Muscle of arm (tissue), 12 donors: ENCODE data around the gene PLXDC2. TPM values are rescaled to one million over a fixed set of nuclear protein-coding genes. Genes with fewer than 3 reads are reported as not detected.
"Not testable (repeated sequence)": the region's sequence is repeated elsewhere in the genome, so short reads cannot be mapped to it uniquely, and the experiment has no call there.

Experiments
- DNase-seq: peaks from one replicate; pipeline ENCODE4 v3.0.0-alpha.2; 2013
- polyA plus RNA-seq, 12 donors: library from polyadenylated mRNA; unstranded; fragments of 120-200 nt; gene quantifications; one replicate each; pipeline ENCODE4 v1.2.1, GENCODE V29; 2013; ENCODE audit not compliant: insufficient read length in 12 of 12

PLXDC2 gene
- polyA plus RNA-seq, 12 donors = 25.6 to 76.8 (median 42.6) TPM

- no peak for DNase-seq
Observed at GRCh38 chr10:19971343-19972052, 155.3 kb downstream of the PLXDC2 start.

- DNase-seq = no peak
Observed at GRCh38 chr10:19974138-19974537, 157.9 kb downstream of the PLXDC2 start.

DNA sequence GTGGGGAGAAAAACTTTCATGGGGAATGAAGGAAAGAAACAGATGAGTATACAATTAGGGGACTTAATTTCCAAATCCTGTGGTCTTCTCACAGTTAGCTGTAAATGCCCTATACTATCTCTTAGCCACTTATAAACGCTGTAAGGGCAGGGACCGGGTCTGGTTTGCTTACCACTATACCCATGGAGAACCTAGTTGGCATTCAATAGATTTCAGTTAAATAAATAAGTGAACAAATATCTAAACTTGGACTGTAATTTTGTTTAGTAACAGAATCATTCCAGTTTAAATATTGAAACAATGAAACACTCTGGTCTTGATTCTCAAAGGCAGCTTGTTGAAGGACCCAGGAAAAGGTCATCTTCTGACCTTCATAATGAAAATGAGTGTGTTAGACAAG, 158.3 kb downstream of the PLXDC2 start:
- DNase-seq = no peak

DNA sequence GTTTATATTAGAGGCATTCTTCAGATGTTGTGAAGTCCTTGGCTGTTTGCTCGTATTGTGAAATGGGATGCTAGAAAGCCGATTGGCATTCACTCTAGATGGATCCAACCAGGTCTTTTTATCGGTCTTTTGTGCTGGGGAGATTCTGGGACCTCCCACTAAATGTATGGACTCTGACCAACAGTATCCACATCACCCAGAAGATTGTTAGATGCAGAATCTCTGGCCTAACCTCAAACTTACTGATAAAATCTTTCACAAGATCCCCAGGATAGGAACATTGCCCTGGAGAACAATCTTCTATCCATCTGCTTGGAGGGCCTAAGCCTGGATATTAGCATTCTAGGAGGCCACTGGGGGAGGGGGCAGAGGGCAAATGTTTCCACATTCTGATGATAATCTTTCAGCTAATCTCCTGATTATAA, 160.9 kb downstream of the PLXDC2 start:
- no peak for DNase-seq

GRCh38 chr10:19979628-19980027, 163.4 kb downstream of the PLXDC2 start:
- no peak for DNase-seq

- no peak for DNase-seq
Observed at GRCh38 chr10:19983880-19984565, 167.8 kb downstream of the PLXDC2 start.

- no peak for DNase-seq
Observed at GRCh38 chr10:19985745-19986144, 169.5 kb downstream of the PLXDC2 start.

GRCh38 chr10:19986591-19986990, 170.4 kb downstream of the PLXDC2 start:
- no peak for DNase-seq

- DNase-seq = no peak
Observed at GRCh38 chr10:19987931-19988330, 171.7 kb downstream of the PLXDC2 start.

GRCh38 chr10:19993714-19994315, 177.6 kb downstream of the PLXDC2 start:
- no peak for DNase-seq

DNA sequence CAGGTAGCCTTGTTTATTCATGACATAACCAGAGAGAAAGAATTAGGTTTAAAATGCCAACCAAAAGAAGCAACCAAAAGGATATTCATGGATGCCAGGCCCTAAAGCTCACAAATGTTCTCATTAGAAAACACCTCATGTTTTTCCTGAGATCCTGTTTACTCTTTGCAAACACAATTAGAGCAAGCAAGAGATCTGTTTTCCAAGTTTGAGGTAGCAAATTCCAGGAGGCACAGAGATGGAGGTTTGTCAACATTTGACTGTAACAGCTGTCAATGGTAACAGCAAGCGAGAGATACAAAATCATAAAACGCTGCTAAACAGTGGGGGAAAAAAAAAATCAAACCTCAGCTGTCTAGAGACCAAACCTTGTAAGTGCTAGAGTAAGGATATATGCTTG, 182.2 kb downstream of the PLXDC2 start:
- no peak for DNase-seq

GRCh38 chr10:19999431-19999830, 183.2 kb downstream of the PLXDC2 start:
- no peak for DNase-seq

GRCh38 chr10:20002026-20002425, 185.8 kb downstream of the PLXDC2 start:
- DNase-seq = not testable (repeated sequence)

DNA sequence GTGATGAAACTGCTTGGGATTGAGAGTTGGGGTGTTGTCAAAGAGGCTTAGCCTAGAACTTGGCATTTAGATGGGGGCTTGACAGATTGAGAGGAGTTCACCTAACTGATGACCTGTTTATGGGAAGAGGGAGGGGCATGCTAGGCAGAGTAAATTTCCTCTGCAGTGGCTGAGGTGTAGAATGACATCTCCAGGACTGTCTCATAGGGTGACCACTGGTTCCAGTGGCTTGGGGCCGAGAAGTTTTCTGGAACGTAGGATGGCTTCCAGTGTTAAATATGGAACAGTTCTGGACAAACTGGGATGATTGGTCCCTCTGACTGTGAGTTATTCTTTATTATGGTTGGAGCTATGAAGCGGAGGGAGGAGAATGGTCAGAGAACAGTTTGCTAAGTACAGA, 186.4 kb downstream of the PLXDC2 start:
- DNase-seq = no peak

DNA sequence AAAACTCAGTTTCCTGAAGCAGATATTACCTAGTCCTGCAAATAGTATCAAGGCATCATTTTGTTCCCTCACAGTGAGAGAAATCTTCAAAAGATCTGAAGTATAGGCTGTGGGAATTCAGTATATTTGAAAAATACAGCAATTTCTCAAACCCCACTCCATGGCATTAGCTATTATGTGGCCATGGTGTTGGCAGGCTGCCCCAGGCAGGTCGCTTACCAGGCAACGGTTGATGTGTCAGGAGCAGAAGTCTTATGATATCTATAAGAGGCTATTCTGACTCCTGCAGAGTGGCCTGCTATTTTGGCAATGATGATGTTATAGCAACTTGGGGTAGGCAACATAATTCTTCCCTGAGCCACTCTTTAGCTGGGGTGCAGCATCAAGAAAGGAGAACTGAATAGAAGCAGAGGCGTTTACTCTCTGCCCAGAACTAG, 187.9 kb downstream of the PLXDC2 start:
- no peak for DNase-seq

DNA sequence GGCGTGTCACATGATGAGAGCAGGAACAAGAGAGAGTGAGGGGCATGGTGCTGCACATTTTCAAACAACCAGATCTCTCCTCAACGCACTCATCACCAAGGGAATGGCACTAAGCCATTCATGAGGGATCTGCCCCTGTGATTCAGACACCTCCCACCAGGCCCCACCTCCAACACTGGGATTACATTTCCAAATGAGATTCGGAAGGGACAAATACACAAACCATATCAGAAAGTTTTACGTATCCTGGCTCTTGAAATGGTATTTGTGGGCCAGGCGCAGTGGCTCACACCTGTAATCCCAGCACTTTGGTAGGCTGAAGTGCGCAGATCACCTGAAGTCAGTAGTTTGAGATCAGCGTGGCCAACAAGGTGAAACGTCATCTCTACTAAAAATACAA, 189.4 kb downstream of the PLXDC2 start:
- no peak for DNase-seq

DNA sequence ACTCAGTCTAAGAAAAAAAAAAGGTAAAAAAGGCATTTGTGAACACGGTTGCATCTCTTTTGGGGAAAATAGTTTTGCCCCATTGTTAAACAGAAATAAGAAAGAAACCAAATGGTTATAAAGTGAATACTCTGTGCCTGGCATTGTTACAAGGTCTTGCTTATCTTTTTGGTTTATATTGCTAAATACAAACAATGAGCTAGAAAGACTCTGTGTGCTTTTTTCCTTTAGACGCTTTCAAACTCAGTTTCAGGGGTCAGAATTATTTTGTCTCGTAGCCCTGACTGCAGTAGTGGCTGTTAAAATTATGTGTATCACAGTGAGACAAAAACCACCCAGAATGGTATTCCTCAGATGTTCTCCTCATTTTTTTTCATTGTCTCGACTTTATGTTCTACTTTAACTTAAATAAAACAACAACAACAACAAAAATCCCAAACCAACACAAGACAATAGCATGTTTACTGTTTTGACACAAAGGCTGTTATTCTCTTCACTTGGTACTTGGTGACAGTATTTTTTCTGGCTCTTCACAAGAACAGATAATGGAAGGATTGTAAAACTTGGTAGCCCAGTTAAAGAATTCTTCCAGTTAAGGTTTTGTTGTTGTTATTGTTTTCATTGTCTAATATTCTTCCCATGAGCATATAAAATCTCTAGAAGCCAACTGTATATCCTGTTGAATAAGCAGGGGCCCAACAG, 190.1 kb downstream of the PLXDC2 start:
- no peak for DNase-seq

GRCh38 chr10:20007426-20007825, 191.2 kb downstream of the PLXDC2 start:
- DNase-seq = no peak

GRCh38 chr10:20013991-20014750, 197.9 kb downstream of the PLXDC2 start:
- no peak for DNase-seq

- DNase-seq = no peak
Observed at GRCh38 chr10:20017961-20018360, 201.7 kb downstream of the PLXDC2 start.

DNA sequence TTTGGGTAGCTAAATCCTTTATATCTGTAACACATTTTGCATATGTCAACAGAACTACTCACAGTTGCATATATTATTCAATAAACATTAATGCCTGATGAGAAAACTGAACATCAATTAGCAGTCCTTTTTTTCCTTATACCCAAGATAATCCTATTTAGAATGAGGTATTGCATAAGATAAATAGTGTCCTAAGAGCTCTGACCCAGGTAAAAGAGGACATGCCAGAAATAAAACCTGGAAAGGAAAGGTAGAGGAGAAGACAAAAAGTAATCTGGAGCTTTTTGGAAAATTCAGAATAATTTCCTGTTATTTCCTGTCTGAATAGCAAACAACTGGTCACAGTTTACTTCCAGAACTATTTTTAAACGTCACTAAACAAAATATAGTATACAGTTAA, 204.4 kb downstream of the PLXDC2 start:
- no peak for DNase-seq

DNA sequence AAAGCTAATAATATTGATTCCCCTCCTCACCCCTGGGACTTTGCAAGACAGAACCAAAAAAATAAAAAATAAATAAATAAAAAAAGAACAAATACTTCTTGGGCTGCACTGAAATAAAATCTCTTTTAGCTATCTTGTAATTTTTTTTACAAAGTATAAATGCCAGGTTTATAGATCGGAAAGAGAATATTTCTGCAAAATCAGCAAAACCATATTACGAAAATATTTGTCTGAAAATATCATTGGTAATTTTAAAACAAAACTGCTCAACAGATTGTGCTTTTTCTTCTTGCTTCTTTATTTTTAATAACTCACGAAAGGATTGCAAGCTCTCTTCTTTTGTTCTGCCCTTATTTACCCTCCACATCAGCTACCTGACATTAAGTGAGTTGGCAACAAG, 213.3 kb downstream of the PLXDC2 start:
- DNase-seq = no peak
